Trophoblast cell (in vitro differentiated cells and primary cell): ENCODE measurements around the gene PPIE.
A peak's percentile ranks its signal among the peaks of the same experiment; 100 is the strongest.

Experiments used
- DNase-seq, 2 donors: peaks; one replicate each; pipeline ENCODE4 v3.0.0-alpha.2; 2016
- H2AFZ ChIP-seq: 2 replicates; pipeline ENCODE4 v1.6.1; 2013; ENCODE audit warnings: low read length, moderate library complexity, mild to moderate bottlenecking; ENCODE audit not compliant: insufficient read depth, poor library complexity
- H2AK5ac ChIP-seq: 2 replicates; pipeline ENCODE4 v1.6.1; 2013; ENCODE audit warnings: mild to moderate bottlenecking, low read length
- H2BK120ac ChIP-seq: 2 replicates; pipeline ENCODE4 v1.6.1; 2013; ENCODE audit warnings: low read length, mild to moderate bottlenecking, moderate library complexity; ENCODE audit not compliant: insufficient read depth, poor library complexity
- H2BK12ac ChIP-seq: 2 replicates; pipeline ENCODE4 v1.6.1; 2013; ENCODE audit warnings: mild to moderate bottlenecking, low read length, moderate library complexity
- H2BK5ac ChIP-seq: 2 replicates; pipeline ENCODE4 v1.6.1; 2013; ENCODE audit warnings: low read length, low read depth, moderate library complexity, mild to moderate bottlenecking; ENCODE audit not compliant: poor library complexity
- H3K14ac ChIP-seq: 2 replicates; pipeline ENCODE4 v1.6.1; 2013; ENCODE audit warnings: mild to moderate bottlenecking, low read length
- H3K18ac ChIP-seq: 2 replicates; pipeline ENCODE4 v1.6.1; 2013; ENCODE audit warnings: mild to moderate bottlenecking, low read length
- H3K23ac ChIP-seq: 2 replicates; pipeline ENCODE4 v1.6.1; 2013; ENCODE audit warnings: low read length
- H3K27ac ChIP-seq: 2 replicates; pipeline ENCODE4 v1.5.1; 2013; ENCODE audit warnings: low read depth, mild to moderate bottlenecking, inconsistent platforms, low read length, moderate library complexity
- H3K27me3 ChIP-seq: 2 replicates; pipeline ENCODE4 v1.6.1; 2013; ENCODE audit warnings: inconsistent platforms, mild to moderate bottlenecking, low read length, moderate library complexity; ENCODE audit not compliant: insufficient read depth
- H3K36me3 ChIP-seq, 2 experiments: 1 replicate in 1 of 2; 2 replicates in 1 of 2; pipeline ENCODE4 v1.6.1; 2013; ENCODE audit warnings: low read length in 2 of 2, mild to moderate bottlenecking in 2 of 2, moderate library complexity in 1 of 2; ENCODE audit not compliant: insufficient read depth in 2 of 2, control insufficient read depth in 1 of 2
- H3K4ac ChIP-seq: 2 replicates; pipeline ENCODE4 v1.6.1; 2013; ENCODE audit warnings: low read depth, mild to moderate bottlenecking, low read length, moderate library complexity
- H3K4me1 ChIP-seq, 2 experiments: 1 replicate in 1 of 2; 2 replicates in 1 of 2; pipeline ENCODE4 v1.6.1; 2013; ENCODE audit warnings: low read length in 2 of 2, mild to moderate bottlenecking in 2 of 2, moderate library complexity in 1 of 2; ENCODE audit not compliant: insufficient read depth in 2 of 2, control insufficient read depth in 1 of 2
- H3K4me2 ChIP-seq: 2 replicates; pipeline ENCODE4 v1.6.1; 2013; ENCODE audit warnings: inconsistent platforms, mild to moderate bottlenecking, low read length, moderate library complexity
- H3K4me3 ChIP-seq: 2 replicates; pipeline ENCODE4 v1.5.1; 2013; ENCODE audit warnings: mild to moderate bottlenecking, low read depth, low read length, inconsistent platforms
- H3K79me1 ChIP-seq: one replicate; pipeline ENCODE4 v1.6.1; 2013; ENCODE audit warnings: low read length
- H3K79me2 ChIP-seq: 2 replicates; pipeline ENCODE4 v1.6.1; 2013; ENCODE audit warnings: low read length, mild to moderate bottlenecking; ENCODE audit not compliant: control insufficient read depth, insufficient read depth, poor library complexity
- H3K9ac ChIP-seq: 2 replicates; pipeline ENCODE4 v1.6.1; 2013; ENCODE audit warnings: mild to moderate bottlenecking, low read length
- H3K9me3 ChIP-seq: 2 replicates; pipeline ENCODE4 v1.6.1; 2013; ENCODE audit warnings: low read depth, mild to moderate bottlenecking, control low read depth, inconsistent platforms, low read length; ENCODE audit not compliant: insufficient read depth
- H4K12ac ChIP-seq: 2 replicates; pipeline ENCODE4 v1.6.1; 2013; ENCODE audit warnings: low read depth, mild to moderate bottlenecking, low read length, moderate library complexity
- H4K8ac ChIP-seq: 2 replicates; pipeline ENCODE4 v1.6.1; 2013; ENCODE audit warnings: low read depth, mild to moderate bottlenecking, low read length, moderate library complexity
- H4K91ac ChIP-seq: one replicate; pipeline ENCODE4 v1.6.1; 2013; ENCODE audit warnings: low read depth, mild to moderate bottlenecking, low read length, moderate library complexity
- WGBS: extraction: QIAGEN DNeasy Blood & Tissue Kit; methylation state at CpG from one replicate; pipeline ENCODE4 v1.1.7; 2013; ENCODE audit warnings: missing lambda C conversion rate; ENCODE audit not compliant: insufficient read length, insufficient coverage; ENCODE audit errors: extremely low coverage; 5-methylcytosine and 5-hydroxymethylcytosine counted together

PPIE gene

DNA sequence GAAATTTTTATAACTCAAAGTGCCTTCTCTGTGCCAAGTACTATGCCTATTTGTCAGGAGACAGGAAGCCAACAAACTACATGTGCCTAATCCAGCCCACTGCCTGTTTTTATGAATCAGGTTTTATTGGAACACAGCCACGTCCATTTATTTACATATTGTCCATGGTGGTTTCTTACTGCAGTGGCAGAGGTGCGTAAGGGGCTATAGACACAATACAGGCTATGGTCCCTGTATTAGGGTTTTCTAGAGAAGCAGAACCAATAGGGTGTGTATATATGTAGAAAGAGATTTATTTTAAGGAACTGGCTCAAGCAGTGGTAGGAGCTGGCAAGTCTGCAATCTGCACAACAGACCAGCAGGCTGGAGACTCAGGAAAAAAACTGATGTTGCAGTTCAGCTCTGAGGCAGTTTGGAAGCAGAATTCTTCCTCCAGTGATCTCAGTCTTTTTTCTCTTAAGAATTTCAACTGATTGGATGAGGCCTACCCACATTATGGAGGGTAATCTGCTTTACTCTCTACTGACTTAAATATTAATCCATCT is 15.4 kb downstream of the PPIE start:
- H3K79me2 ChIP-seq, result no peaks in the 10 kb centered on the region
- H2BK12ac ChIP-seq, result no peak overlapping the region
- no peak overlapping the region for H3K27ac ChIP-seq
- WGBS, result no CpG with 5 or more reads among the region's 2 CpGs
- H2AFZ ChIP-seq, result no peak overlapping the region
- H3K14ac ChIP-seq, result no peak overlapping the region
- no peak overlapping the region for H2BK120ac ChIP-seq
- H4K8ac ChIP-seq, result no peak overlapping the region
- H3K79me1 ChIP-seq, result no peaks in the 10 kb centered on the region
- no peak overlapping the region for H3K9ac ChIP-seq
- peaks cover 5 to 6% of the 10 kb centered on the region in 2 experiments for H3K4me1 ChIP-seq
- no peak overlapping the region for H3K4me2 ChIP-seq
- no peak overlapping the region for H2BK5ac ChIP-seq
- H2AK5ac ChIP-seq, result no peak overlapping the region
- H4K91ac ChIP-seq, result no peak overlapping the region
- no peak overlapping the region for H3K18ac ChIP-seq
- no peak for DNase-seq
- no peak overlapping the region for H3K4me3 ChIP-seq
- H3K36me3 ChIP-seq, result peaks cover 42 to 56% of the 10 kb centered on the region in 2 experiments
- no peak overlapping the region for H3K4ac ChIP-seq
- H3K23ac ChIP-seq, result no peak overlapping the region
- no peaks in the 10 kb centered on the region for H3K9me3 ChIP-seq
- no peaks in the 10 kb centered on the region for H3K27me3 ChIP-seq
- no peak overlapping the region for H4K12ac ChIP-seq

DNA sequence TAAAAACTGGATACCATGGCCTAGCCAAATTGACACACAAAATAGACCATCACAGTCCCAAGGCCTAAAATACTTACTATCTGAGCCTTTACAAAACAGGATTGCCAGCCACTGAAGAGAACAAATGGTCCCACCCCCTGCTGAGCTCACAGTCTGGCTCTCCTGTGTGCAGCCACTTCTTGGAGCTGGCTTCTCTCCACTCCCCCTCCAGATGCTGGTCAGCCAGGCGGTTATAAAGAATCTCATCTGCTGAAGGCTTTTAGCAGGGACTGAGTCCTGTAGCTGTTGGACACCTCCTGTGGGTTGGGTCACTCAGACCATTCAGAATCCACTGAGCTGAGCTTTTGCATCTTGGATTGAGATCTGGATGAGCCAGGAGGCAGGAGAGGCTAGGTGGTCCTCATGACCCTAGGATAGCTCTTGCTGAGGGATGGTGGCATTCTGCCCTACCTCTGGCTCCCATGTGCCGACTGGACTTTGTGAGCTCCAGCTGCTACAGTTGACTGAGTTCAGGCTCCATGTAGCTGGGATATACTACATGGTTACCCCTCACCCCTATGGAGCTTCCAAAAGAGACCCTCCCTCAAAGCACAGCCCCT is 16.3 kb downstream of the PPIE start:
- no peak overlapping the region for H3K4me3 ChIP-seq
- H3K9ac ChIP-seq, result no peak overlapping the region
- no peak overlapping the region for H2BK5ac ChIP-seq
- H3K36me3 ChIP-seq, result peaks cover 36 to 49% of the 10 kb centered on the region in 2 experiments
- H3K4ac ChIP-seq, result no peak overlapping the region
- H4K91ac ChIP-seq, result no peak overlapping the region
- H3K79me1 ChIP-seq, result no peaks in the 10 kb centered on the region
- H2AK5ac ChIP-seq, result no peak overlapping the region
- no peaks in the 10 kb centered on the region for H3K27me3 ChIP-seq
- H3K18ac ChIP-seq, result no peak overlapping the region
- H2BK12ac ChIP-seq, result no peak overlapping the region
- no peak overlapping the region for H4K12ac ChIP-seq
- no peak overlapping the region for H3K27ac ChIP-seq
- H3K23ac ChIP-seq, result no peak overlapping the region
- no peak overlapping the region for H3K4me2 ChIP-seq
- WGBS, result no CpG with 5 or more reads among the region's 2 CpGs
- DNase-seq, result no peak
- peaks cover 7 to 8% of the 10 kb centered on the region in 2 experiments for H3K4me1 ChIP-seq
- no peak overlapping the region for H3K14ac ChIP-seq
- H3K9me3 ChIP-seq, result no peaks in the 10 kb centered on the region
- H3K79me2 ChIP-seq, result no peaks in the 10 kb centered on the region
- no peak overlapping the region for H4K8ac ChIP-seq
- H2BK120ac ChIP-seq, result no peak overlapping the region
- no peak overlapping the region for H2AFZ ChIP-seq

DNA sequence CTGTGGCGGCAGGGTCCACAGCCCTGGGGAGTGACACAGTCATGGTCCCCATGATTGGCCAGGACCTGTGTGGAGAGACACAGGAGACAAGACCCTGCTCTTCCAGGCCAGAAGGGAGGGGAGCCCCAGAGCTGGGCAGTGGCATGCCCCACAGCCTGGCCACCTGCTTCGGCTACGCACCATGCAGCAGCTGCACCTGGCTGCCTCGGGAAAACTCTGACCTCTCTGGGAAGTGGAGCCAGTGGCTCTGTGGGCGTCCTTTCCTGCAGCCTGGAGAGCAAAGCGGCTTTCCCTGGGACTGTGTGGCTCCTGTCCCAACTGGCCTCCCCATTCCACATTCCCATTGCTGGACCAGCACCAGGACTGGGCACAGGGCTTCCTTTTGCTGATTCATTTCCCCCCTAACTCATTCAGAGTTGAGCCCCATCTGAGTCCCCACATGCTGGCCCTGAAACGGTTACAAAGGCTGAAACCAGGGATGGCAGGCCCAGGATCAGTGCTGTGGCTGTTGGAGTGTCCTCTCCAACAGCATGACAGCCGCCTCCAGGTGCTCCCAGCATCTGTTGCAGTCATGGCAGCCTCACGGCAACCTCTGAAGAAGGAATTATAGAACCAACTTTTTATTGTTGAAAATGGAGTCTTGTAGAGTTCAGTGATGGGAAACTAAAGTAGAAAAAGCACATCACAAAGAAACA is 17.4 kb downstream of the PPIE start:
- Histone ChIP-seq H3K79me1 (no peaks in the 10 kb centered on the region), H3K9me3 (no peaks in the 10 kb centered on the region)

DNA sequence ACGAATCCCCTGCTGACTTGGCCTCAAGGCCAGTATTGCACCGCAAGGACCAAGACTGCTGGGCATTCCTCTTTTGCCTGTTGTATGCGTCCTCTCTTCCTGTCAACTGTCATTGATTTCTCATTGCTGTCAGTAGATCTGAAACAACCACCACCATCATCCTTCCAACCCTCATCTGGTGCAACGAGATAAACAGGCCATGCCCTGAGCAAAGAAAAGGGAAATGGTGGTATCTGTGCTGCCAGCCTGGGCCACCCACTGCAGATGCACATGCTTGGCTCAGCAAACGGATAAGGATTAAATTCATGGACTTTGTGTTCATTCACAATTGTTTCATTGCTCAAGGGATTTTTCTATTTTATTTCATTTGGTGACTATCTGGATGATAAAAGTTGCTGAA is 18.8 kb downstream of the PPIE start:
- Histone ChIP-seq H3K79me1 (no peaks in the 10 kb centered on the region), H3K36me3 (peaks cover 26 to 32% of the 10 kb centered on the region in 2 experiments), H2AK5ac (no peak overlapping the region), H3K27me3 (no peaks in the 10 kb centered on the region), H3K23ac (no peak overlapping the region), H2AFZ (no peak overlapping the region), H4K91ac (no peak overlapping the region), H3K4ac (no peak overlapping the region), H4K12ac (no peak overlapping the region), H2BK5ac (no peak overlapping the region), H3K9ac (no peak overlapping the region), H2BK12ac (no peak overlapping the region), H3K18ac (no peak overlapping the region), H3K9me3 (no peaks in the 10 kb centered on the region), H3K4me2 (no peak overlapping the region), H3K4me1 (peaks cover 7 to 8% of the 10 kb centered on the region in 2 experiments), H2BK120ac (no peak overlapping the region), H3K14ac (no peak overlapping the region), H4K8ac (no peak overlapping the region), H3K79me2 (no peaks in the 10 kb centered on the region), H3K4me3 (no peak overlapping the region), H3K27ac (no peak overlapping the region)
- DNase-seq, result peak in 1 of 2 donors; percentile 28
- no CpG with 5 or more reads among the region's 5 CpGs for WGBS

More for the DNA sequence above, 17.4 kb downstream of the PPIE start:
- H2BK12ac ChIP-seq, result no peak overlapping the region
- no peak overlapping the region for H2BK5ac ChIP-seq
- H3K23ac ChIP-seq, result no peak overlapping the region
- no peak overlapping the region for H4K12ac ChIP-seq
- DNase-seq, result no peak
- no peaks in the 10 kb centered on the region for H3K27me3 ChIP-seq
- WGBS, result no CpG with 5 or more reads among the region's 9 CpGs
- H2BK120ac ChIP-seq, result no peak overlapping the region
- H4K8ac ChIP-seq, result no peak overlapping the region
- no peak overlapping the region for H3K27ac ChIP-seq
- H3K4ac ChIP-seq, result no peak overlapping the region
- no peak overlapping the region for H3K4me2 ChIP-seq
- H2AFZ ChIP-seq, result no peak overlapping the region
- H3K79me2 ChIP-seq, result no peaks in the 10 kb centered on the region
- H2AK5ac ChIP-seq, result no peak overlapping the region
- H3K14ac ChIP-seq, result no peak overlapping the region
- H3K18ac ChIP-seq, result no peak overlapping the region
- peaks cover 36 to 45% of the 10 kb centered on the region in 2 experiments for H3K36me3 ChIP-seq
- no peak overlapping the region for H4K91ac ChIP-seq
- H3K4me1 ChIP-seq, result peaks cover 7 to 8% of the 10 kb centered on the region in 2 experiments
- no peak overlapping the region for H3K4me3 ChIP-seq
- no peak overlapping the region for H3K9ac ChIP-seq
